GM19239 (cell line): Measurements from ENCODE around the gene GBE1.
"Not testable (repeated sequence)": the region's sequence is repeated elsewhere in the genome, so short reads cannot be mapped to it uniquely, and the experiment has no call there.

Experiments
- DNase-seq: peaks from one replicate; pipeline ENCODE4 v3.0.0; 2011; ENCODE audit warnings: low spot score; ENCODE audit not compliant: insufficient read length
- FAIRE-seq: peaks from 2 replicates; lab custom pipeline; 2011; peaks lifted over from hg19 to GRCh38; lab: Jason Lieb, UNC

The GBE1 gene

DNA sequence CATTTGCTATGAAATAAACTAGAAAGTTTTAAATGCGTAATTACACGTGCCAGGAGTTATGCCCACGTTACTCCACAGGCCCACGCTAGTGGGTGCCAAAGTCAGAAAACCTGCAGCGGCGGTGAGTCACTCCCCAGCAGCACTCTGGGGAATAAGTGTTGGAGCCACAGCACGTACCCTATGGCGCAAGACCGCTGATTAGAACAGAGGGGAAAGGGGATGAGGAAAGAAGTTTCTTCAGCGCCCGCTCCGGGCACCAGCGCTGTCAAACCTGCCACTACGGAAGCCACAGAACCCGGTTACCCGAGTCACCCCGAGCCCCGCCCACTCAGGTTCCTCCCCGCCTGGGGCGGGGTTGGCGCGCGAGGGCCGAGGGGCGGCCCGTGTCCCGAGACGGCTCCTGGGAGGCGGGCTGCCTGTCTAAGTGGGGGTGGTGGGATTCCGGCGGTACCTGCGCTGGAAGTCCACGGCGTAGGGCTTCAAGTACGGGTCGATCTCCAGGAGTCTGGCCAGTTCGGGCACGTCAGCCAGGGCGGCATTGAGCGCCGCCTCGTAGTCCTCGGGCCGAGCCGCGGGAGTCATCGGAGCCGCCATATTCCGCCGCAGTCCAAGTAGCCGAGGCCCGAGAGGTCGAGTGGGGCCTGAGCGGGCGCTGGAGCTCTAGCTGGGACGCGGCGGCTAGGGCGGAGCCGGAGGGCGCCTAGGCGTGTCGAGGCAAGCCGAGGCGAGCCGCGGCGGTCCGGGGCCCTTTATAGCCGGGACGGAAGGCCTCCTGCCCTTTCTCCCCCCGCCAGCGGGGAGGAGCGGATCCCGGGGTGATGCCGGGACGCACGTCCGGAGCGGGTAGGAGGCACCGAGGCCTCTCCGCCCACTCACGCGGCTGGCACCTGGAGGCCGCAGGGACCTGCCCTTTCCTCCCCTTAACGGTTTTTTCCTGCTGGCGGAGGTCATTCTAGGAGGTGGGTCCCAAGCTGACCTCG is at the start of gene GBE1:
Gene GBE1 (minus strand): TSS at position 722 of the 980 bp plus-strand sequence. CDS start 128 bp downstream, at position 594.
- FAIRE-seq (peak; percentile 86), DNase-seq (peak; percentile 79)

GRCh38 chr3:81808900-81809299 is 47.5 kb upstream of the GBE1 start:
- FAIRE-seq = peak; percentile 26

DNA sequence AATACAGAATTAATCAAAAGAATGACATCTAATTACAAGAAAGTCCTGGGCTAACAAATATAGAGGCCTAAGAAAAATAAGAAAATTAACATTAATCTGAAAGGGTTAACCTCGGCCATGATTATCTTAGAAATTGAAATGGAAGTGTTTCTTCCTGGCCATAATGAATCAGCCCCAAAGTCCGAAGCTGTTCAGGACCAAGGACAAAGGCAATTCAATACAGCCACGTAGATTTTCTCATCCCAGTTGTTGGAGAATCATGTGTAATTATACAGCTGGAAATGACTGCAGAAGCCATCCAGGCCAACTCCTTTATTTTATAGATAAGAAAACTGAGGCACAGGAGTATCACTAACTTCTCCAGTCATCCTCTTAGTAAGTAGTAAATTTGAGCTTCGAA is 38.0 kb upstream of the GBE1 start:
- DNase-seq = no peak
- FAIRE-seq = no peak

More at GRCh38 chr3:81808900-81809299, 47.5 kb upstream of the GBE1 start:
- DNase-seq = no peak

DNA sequence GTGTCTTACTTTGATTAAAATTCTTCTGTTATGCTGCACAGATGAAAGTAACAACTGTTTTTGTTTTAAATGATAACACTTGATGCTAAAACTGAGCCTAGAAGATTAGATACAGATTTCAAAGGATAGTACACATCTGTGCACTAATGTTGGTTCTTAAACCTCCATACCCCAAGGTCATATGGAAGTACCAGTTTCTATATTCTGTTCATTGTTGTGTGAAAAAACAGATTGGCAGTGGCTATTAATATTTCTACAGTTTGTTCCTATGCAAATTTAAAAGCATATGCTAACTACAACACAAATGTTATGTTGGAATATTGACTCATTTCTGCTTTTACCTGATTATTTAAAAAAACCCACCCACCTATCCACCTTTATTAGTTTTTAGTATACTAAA is 32.0 kb upstream of the GBE1 start:
- FAIRE-seq = peak; percentile 74
- DNase-seq = no peak

- FAIRE-seq = peak; percentile 49
Measured at GRCh38 chr3:81790117-81790516, 28.7 kb upstream of the GBE1 start.

GRCh38 chr3:81789691-81790090 is 28.2 kb upstream of the GBE1 start:
- DNase-seq = no peak
- peak; percentile 48 for FAIRE-seq

More at GRCh38 chr3:81790117-81790516, 28.7 kb upstream of the GBE1 start:
- DNase-seq = no peak

GRCh38 chr3:81788610-81789009 is 27.2 kb upstream of the GBE1 start:
- DNase-seq = no peak
- FAIRE-seq = peak; percentile 66

GRCh38 chr3:81788044-81788443 is 26.6 kb upstream of the GBE1 start:
- DNase-seq (no peak), FAIRE-seq (peak; percentile 53)

- DNase-seq = no peak
- no peak for FAIRE-seq
Measured at GRCh38 chr3:81782585-81782984, 21.1 kb upstream of the GBE1 start.

DNA sequence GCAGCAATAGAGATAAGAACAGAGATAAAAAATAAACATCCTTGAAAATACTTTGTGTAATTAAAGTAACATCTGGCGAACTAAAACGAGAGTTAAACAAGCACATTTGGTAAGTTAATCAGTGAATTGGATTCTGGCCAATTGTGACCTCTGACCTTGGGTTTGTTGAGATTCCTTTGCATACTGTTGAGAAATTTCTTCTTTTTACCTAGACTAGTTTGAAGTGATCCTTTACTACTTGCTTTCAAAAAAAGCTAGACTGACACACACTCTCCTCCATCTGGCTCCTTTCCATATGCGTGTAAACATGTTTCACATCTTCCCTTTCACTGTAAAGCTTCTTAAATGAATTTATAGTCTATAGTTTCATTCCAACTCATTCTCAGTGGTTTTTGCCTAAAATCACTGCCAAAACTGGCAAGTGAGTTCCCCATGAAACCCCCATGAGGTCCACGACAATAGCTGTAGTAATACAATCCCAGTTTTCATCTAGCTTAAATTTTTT is 17.3 kb upstream of the GBE1 start:
- FAIRE-seq (peak; percentile 75), DNase-seq (no peak)

DNA sequence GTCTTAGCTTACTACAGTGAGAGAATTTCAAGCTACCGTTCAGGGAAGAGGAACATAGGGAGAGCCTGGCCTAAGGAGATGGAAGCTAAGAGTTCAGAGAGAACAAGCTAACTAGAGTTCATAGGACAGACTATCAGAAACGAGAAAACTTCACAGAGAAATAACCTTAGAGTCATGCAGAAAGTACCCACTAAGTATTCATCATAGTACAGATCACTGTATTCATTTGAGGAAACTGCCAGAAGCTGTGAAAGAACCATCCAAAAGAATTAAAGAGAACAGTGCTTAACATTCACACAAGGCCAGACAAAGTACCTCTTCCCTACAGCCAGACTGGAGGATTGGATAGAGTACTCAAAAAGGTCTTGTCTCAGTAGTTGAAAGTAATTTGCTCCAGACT is 15.2 kb upstream of the GBE1 start:
- FAIRE-seq (no peak), DNase-seq (no peak)

DNA sequence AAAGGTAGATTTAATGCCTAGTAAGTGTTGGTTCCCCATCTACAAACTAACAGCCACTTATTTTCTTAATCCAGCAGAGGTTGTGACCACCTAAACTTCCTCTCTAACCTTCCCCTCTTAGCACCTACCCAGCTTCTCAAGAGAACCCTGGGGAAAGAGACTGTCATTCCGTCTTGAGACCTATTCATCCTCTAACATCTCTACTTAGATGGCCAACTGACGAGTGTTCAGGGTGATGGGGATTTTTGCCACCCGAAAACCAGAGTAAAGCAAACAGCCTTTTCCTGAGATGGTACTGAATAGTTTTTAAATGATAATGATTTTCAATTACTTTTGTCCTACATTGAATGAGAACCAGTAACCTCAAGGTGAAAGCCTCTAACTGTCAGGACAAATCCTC is 9.3 kb upstream of the GBE1 start:
- FAIRE-seq (no peak), DNase-seq (no peak)

- DNase-seq (no peak), FAIRE-seq (no peak)
Measured at GRCh38 chr3:81769299-81769698, 7.9 kb upstream of the GBE1 start.

GRCh38 chr3:81767250-81767859 is 5.9 kb upstream of the GBE1 start:
- DNase-seq, FAIRE-seq: not testable (repeated sequence)

- no peak for DNase-seq
- no peak for FAIRE-seq
Measured at GRCh38 chr3:81765400-81765799, 4.0 kb upstream of the GBE1 start.

DNA sequence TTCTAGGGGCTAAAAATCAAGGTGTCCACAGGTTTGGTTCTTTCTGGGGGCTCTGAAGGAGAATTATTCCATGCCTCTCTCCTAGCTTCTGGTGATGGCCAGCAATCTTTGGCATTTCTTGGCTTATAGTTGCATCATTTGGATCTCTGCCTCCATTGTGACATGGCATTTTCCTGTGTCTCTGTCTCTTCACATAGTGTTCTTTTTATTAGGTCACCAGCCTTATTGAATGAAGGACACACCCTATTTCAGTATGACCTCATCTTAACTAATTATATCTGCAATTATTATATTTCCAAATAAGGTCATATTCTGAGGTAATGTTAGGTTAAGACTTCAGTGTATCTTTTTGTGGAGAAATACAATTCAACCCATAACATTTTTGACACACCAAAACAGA is 3.2 kb upstream of the GBE1 start:
- DNase-seq (no peak), FAIRE-seq (no peak)

- DNase-seq (no peak), FAIRE-seq (no peak)
Measured at GRCh38 chr3:81764002-81764401, 2.6 kb upstream of the GBE1 start.

- DNase-seq = no peak
- peak; percentile 8 for FAIRE-seq
Measured at GRCh38 chr3:81763001-81763400, 1.6 kb upstream of the GBE1 start.

GRCh38 chr3:81761904-81762580 is 597 bp upstream of the GBE1 start:
- peak; percentile 39 for FAIRE-seq
- no peak for DNase-seq

- FAIRE-seq = no peak
Measured at GRCh38 chr3:81760215-81760614, 1.2 kb downstream of the GBE1 start.

More at GRCh38 chr3:81760215-81760614, 1.2 kb downstream of the GBE1 start:
- no peak for DNase-seq
